ENCODE results near the gene SPRY1.

- TF ChIP-seq, protein P1, sequence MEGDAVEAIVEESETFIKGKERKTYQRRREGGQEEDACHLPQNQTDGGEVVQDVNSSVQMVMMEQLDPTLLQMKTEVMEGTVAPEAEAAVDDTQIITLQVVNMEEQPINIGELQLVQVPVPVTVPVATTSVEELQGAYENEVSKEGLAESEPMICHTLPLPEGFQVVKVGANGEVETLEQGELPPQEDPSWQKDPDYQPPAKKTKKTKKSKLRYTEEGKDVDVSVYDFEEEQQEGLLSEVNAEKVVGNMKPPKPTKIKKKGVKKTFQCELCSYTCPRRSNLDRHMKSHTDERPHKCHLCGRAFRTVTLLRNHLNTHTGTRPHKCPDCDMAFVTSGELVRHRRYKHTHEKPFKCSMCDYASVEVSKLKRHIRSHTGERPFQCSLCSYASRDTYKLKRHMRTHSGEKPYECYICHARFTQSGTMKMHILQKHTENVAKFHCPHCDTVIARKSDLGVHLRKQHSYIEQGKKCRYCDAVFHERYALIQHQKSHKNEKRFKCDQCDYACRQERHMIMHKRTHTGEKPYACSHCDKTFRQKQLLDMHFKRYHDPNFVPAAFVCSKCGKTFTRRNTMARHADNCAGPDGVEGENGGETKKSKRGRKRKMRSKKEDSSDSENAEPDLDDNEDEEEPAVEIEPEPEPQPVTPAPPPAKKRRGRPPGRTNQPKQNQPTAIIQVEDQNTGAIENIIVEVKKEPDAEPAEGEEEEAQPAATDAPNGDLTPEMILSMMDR (IDR thresholded peaks at IDR 0.05; ENCODE audit: low read depth, low read length, missing input control) = no peak
- TF ChIP-seq MAX (IDR thresholded peaks at IDR 0.05) (no peak), EGR1 (IDR thresholded peaks at IDR 0.05; ENCODE audit: low read depth in 2 of 2) (no peak), YY1 (IDR thresholded peaks at IDR 0.05) (no peak)
- TF ChIP-seq, protein P2, sequence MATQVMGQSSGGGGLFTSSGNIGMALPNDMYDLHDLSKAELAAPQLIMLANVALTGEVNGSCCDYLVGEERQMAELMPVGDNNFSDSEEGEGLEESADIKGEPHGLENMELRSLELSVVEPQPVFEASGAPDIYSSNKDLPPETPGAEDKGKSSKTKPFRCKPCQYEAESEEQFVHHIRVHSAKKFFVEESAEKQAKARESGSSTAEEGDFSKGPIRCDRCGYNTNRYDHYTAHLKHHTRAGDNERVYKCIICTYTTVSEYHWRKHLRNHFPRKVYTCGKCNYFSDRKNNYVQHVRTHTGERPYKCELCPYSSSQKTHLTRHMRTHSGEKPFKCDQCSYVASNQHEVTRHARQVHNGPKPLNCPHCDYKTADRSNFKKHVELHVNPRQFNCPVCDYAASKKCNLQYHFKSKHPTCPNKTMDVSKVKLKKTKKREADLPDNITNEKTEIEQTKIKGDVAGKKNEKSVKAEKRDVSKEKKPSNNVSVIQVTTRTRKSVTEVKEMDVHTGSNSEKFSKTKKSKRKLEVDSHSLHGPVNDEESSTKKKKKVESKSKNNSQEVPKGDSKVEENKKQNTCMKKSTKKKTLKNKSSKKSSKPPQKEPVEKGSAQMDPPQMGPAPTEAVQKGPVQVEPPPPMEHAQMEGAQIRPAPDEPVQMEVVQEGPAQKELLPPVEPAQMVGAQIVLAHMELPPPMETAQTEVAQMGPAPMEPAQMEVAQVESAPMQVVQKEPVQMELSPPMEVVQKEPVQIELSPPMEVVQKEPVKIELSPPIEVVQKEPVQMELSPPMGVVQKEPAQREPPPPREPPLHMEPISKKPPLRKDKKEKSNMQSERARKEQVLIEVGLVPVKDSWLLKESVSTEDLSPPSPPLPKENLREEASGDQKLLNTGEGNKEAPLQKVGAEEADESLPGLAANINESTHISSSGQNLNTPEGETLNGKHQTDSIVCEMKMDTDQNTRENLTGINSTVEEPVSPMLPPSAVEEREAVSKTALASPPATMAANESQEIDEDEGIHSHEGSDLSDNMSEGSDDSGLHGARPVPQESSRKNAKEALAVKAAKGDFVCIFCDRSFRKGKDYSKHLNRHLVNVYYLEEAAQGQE (IDR thresholded peaks at IDR 0.05) = no peak
Measured at GRCh38 chr4:123412700-123413512, 16.3 kb downstream of the SPRY1 start.

Measured in liver (tissue), 3 donors.